Measurements from ENCODE around the gene MSMO1.

GRCh38 chr4:165289423-165289785 is 38.1 kb upstream of the MSMO1 start:
- TF ChIP-seq POLR2AphosphoS5 (IDR thresholded peaks at IDR 0.05; ENCODE audit: borderline replicate concordance, low read depth, low read length) (no peak), EZH2 (IDR thresholded peaks at IDR 0.05) (no peak), FOXP2 (optimal IDR thresholded peaks at IDR 0.05; ENCODE audit: control extremely low read depth, extremely low read length, insufficient read depth) (no peak)
